Activated CD4-positive, alpha-beta T cell treated with anti-CD3 and anti-CD28 coated beads, Interleukin-2, amount 50 U/mL, for 1 hour (primary cell): ENCODE results near the gene PXN.
"Not testable (repeated sequence)": the region's sequence is repeated elsewhere in the genome, so short reads cannot be mapped to it uniquely, and the experiment has no call there.

ENCODE experiments used
- DNase-seq: peaks from one replicate; pipeline ENCODE4 v3.0.0-alpha.2; 2020

Gene PXN

DNA sequence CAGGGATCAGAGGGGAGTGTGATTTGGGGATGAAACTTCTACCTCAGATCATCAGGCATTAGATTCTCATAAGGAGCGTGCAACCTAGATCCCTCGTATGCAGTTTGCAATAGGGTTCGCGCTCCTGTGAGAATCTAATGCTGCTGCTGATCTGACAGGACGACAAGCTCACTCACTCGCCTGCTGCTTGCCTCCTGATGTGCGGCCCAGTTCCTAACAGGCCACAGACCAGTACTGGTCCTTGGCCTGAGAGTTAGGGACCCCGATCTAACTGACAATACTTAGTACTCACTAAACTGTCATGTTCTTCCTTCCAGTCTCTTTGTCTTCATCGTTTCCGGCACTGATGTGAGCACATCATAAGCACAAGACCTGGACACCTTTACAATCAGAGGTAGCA, 59.3 kb downstream of the PXN start:
- no peak for DNase-seq

GRCh38 chr12:120204171-120204570, 61.4 kb downstream of the PXN start:
- no peak for DNase-seq

DNA sequence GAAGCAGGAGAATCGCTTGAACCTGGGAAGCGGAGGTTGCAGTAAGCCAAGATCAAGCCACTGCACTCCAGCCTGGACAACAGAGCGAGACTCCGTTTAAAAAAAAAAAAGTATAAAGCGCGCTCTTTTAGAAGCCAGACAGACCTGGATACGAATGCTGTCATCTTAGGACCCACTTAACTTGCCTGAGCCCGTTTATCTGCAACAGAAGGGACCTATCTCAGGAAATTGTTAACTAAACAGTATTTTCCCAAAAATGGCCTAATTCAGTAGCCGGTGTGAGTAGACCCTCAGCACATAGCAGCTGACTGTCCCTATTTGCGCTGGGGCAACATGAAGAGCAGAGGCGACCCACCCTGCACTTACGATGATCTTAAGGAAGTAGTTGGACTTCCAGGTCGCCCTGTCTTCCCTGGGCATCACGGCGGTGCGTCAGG, 65.1 kb downstream of the PXN start:
- DNase-seq = no peak

GRCh38 chr12:120199595-120200306, 65.8 kb downstream of the PXN start:
- peak; percentile 20 for DNase-seq

- DNase-seq = no peak
Measured at GRCh38 chr12:120199025-120199424, 66.5 kb downstream of the PXN start.

- DNase-seq = no peak
Measured at GRCh38 chr12:120197542-120197887, 68.0 kb downstream of the PXN start.

DNA sequence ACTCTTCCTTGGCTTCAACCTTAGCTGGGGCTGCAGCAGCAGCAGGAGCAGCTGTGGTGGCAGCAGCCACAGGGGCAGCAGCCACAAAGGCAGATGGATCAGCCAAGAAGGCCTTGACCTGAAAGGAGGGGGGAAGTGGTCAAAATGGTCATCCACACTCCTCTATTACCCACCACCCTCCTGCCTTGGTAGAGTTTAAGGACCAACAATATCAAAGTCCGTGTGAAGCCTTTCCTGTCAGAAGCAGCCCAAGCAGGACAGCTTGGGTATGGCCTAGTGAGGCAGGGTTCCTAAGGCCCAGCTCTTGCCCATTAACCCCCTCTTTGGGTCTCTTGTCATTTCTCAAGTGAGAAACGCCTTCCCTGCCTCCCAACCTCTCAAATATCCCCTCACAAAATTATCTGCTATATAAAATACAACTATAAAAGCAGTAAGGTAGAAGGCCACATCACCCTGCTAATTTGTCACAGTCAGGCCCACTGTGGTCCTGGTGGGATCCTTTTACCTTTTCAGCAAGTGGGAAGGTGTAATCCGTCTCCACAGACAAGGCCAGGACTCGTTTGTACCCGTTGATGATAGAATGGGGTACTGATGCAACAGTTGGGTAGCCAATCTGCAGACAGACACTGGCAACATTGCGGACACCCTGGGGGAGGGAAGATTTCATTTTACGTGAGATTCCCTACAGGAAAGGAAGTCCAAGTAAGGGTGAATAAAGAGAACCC, 68.6 kb downstream of the PXN start:
- not testable (repeated sequence) for DNase-seq

GRCh38 chr12:120196363-120196762, 69.2 kb downstream of the PXN start:
- no peak for DNase-seq

DNA sequence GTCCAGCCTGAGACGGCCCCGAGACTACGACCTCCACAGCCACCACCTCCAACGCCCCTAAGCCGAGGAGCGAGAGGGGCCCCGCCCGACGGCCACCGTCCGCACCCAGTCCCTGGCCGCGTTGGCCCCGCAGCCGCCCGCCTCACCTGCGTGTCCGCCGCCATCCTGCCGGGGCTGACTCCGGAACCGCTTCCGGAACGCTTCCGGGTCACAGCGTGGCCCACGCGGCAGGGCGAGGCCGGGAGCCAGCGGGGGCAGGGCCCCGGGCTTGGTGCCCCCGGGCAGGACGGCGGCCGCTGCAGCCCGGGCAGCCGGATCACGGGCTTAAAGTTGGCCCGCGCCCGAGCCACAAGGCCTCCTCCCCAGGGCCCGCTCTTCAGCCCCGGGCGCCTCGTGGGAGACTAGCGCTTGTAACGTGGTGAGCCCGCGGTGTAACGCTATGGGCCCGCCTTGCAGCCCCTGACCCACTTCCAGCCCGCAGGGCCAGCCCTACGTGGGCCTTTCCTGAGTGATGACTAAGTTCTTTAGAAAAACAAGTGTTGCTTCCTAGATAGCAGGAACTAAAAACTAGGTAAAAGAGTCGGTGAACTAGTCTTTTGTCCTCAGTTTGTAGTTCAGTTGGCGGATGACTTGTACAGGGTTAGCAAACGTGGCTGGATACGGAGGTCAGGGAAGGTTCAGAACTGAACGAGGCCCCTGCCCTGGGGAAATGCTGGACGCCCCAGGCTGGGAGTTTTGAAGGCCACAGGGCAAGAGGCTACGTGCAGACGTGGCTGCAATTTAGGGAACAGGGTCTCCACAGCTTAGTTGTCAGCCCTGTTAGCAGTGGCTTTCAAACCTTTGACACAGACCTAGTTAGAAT, 70.8 kb downstream of the PXN start, which contains the start of gene GCN1:
Gene GCN1, minus strand, starts transcription at position 182 of the 862 bp plus-strand sequence. Its CDS starts 18 bp downstream, at position 164.
- peak; percentile 83 for DNase-seq

GRCh38 chr12:120194226-120194533, 71.3 kb downstream of the PXN start:
- no peak for DNase-seq

DNA sequence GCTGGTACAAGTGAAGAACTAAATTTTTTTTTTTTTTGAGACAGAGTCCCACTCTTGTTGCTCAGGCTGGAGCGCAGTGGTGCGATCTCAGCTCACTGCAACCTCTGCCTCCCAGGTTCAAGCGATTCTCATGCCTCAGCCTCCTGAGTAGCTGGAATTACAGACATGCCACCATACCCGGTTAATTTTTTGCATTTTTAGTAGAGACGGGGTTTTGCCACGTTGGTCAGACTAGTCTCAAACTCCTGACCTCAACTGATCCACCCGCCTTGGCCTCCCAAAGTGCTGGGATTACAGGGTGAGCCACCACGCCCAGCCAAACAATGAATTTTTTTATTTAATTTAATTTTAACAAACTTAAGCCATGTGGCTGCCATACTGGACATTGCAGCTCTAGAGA, 72.2 kb downstream of the PXN start:
- not testable (repeated sequence) for DNase-seq

GRCh38 chr12:120190985-120191480, 74.5 kb downstream of the PXN start:
- no peak for DNase-seq

DNA sequence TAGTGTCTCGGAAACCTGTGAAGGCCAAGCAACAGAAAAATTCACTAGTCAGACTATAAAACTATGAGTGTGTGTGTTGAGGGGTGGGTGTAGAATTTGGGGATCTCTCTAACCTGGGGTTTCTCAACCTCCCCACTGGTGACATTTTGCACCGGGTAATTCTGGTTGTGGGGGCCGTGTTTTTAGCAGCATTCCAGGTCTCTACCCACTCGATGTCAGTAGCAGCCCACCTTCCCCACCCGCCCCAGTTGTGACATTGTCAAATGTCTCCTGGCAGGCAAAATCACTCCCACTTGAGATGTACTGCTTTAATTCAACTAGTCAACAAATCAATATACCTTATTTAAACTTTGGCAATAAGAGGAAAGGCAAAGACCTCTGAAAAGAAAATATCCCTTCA, 75.1 kb downstream of the PXN start:
- no peak for DNase-seq

- DNase-seq = no peak
Measured at GRCh38 chr12:120186654-120187053, 78.9 kb downstream of the PXN start.

- DNase-seq = no peak
Measured at GRCh38 chr12:120183211-120183631, 82.3 kb downstream of the PXN start.

DNA sequence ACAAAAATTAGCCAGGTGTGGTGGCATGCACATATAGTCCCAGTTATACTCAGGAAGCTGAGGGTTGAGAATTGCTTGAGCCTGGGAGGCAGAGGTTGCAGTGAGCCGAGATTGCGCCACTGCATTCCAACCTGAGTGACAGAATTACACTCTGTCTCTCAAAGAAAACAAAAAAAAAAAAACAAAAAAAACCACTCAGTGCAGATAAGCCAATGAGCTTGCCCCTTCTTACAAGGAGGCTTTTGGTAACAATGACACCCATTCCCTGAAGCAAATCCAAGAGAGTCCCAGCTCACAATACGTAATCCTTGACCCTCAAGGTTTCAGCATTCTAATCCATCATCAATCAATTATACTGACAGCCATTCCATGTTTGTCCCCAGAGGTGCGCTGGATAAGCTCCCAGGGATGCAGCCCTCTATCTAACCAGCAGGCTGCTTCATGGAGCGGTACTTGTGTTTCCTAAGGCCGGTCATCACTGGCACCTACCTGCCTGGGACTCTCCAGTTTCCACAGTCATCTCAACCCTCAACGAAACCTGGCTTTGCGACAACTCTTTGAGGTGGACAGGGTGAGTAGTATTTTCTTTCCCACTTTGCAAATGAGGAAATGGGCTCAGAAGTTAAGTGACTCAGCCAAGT, 83.4 kb downstream of the PXN start:
- no peak for DNase-seq

GRCh38 chr12:120180975-120181374, 84.6 kb downstream of the PXN start:
- no peak for DNase-seq

DNA sequence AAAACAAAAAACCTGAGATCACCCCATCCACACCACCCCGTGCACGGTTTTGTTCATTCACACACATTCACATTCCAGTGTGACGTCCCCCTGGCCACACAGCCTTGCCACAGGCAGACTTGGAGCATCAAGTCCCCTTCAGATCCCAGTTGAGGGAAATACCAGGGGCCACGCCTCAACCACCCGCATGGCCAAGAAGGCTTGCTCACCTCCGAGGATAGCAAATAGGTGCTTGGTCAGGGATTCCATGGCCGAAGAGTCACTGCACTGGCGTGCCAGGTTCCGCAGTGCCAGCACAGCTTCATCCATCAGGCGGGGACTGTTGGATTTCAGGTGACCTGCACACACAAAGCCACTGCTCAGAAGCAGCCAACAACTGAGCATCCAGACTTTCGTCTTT, 90.0 kb downstream of the PXN start:
- DNase-seq = no peak

DNA sequence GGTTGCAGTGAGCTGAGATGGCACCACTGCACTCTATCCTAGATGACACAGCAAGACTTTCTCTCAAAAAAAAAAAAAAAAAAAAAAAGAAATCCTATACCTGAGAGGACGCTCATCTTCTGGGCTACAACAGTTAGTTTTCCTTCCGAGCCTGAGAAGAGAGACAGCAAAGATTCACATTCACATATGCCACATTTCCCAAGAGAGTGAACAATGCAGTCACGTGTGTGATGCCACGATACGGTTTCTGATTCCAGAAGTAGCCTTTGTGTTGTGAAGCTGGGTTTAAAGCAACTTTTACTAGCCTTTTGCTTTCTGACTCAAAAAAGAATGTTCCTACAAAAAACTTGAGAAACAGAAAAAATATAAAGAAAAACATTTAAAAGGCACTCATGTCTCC, 90.5 kb downstream of the PXN start:
- no peak for DNase-seq

GRCh38 chr12:120172053-120172452, 93.5 kb downstream of the PXN start:
- no peak for DNase-seq

- no peak for DNase-seq
Measured at GRCh38 chr12:120170631-120171030, 94.9 kb downstream of the PXN start.

DNA sequence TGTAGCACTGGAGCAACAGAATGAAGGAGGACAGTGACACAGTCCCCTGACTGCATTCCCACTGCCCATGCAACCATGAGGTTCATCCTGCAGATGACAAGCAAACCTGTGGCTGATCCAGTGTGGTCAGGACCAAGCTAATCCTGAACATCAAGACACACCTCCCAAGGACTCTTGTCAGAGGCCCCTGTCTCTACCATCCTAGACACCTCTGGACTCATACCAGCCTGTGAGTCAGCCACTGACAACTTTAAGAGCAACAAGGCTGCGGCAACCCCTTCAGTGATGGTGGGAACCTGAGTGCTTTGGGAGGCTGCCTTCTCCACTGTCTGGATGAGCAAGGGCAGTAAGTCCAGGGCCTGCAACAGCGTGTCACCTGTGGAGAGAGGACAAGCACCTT, 95.6 kb downstream of the PXN start:
- DNase-seq = no peak

DNA sequence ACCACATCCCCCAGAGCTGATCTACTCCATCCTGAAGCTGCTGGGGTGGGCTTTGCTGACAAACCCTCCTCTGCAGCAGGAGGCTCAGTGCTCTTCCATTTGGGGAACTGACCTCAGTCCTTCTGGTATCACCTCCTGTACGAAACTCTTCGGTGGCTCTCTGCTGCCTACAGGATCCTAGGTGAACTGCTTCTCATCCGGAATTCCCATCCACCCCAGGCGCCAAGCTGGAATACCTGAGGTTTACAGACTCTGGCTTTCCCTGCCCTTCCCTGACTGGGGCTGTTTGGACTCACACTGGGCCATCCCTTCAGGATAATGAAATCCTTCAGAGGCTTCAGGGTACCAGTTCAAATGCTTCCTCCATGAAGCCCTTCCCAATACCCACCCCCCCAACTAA, 97.2 kb downstream of the PXN start:
- no peak for DNase-seq
